Measurements from ENCODE around the gene TPM3. TPM values are rescaled to one million over a fixed set of nuclear protein-coding genes. Genes with fewer than 3 reads are reported as not detected.

Gene TPM3
- total and polyA plus RNA-seq, 10 of the 15 experiments (the other 5 are each of a cell fraction or from before 2014, with no cell fraction given), result 270 to 759 (median 505) TPM

DNA sequence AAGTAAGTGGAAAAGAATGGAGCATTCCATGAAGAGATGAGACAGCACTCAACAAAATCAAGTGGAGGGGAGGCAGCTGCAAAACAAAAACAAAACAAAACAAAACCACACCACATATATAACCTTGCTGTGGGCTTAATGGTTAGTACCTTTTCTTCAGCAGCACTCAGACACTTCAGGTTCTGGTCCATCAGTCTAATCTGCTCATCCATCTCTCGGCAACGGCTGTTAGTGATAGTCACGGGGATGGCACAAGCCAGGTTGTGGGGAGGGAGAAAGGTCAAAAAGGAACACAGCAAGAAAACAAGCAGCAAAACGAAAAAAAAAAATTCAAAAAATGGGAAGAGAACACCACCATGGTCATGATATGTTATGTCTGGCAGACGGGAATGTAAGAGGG is 20.0 kb downstream of the TPM3 start:
- no peak overlapping the region for H3K27ac ChIP-seq (ENCODE audit: control insufficient read depth, insufficient read depth)
- POLR2A ChIA-PET, result no interaction called here

More for the DNA sequence above, 20.0 kb downstream of the TPM3 start:
- ChIA-PET CTCF (no interaction called here), SMC1A (ENCODE audit: uncharacterized antibody, unreplicated experiment) (no interaction called here), RAD21 (ENCODE audit: unreplicated experiment) (no interaction called here)
- no peak for ATAC-seq
- intact Hi-C loops (cut with micrococcal nuclease; ENCODE audit: unreplicated experiment) (no loop called here), in situ Hi-C loops (cut with MboI) (no loop called here)
- no peak overlapping the region for H3K9ac ChIP-seq (ENCODE audit: control insufficient read depth, insufficient read depth, low read length)
- H3K9me3 ChIP-seq (replicated peaks; ENCODE audit: control insufficient read depth, insufficient read depth, low read length), result no peaks in the 10 kb centered on the region
- no peaks in the 10 kb centered on the region; the same call in 1 of the 2 replicates for H4K20me1 ChIP-seq (ENCODE audit: control insufficient read depth, insufficient read depth)
- peaks cover 29 to 68% of the 10 kb centered on the region in 2 experiments for H3K36me3 ChIP-seq (ENCODE audit: control insufficient read depth in 2 of 2, insufficient read depth in 2 of 2, low read length in 1 of 2)
- DNase-seq (ENCODE audit: low read depth, low spot score), result no peak
- 84% methylated on average over 5 of the region's 5 CpGs for WGBS (ENCODE audit: insufficient coverage, insufficient replicate concordance, low lambda C conversion rate, missing lambda C conversion rate)
- H3K4me3 ChIP-seq, result no peak overlapping the region
- FAIRE-seq, result no peak
- TF ChIP-seq CHD4 (IDR thresholded peaks at IDR 0.05), result no peak
- no peak for TF ChIP-seq MTA2 (IDR thresholded peaks at IDR 0.05; ENCODE audit: low read depth)
- no peak for TF ChIP-seq NRF1 (conservative IDR thresholded peaks at IDR 0.05; ENCODE audit: low read depth, low read length)
- TF ChIP-seq, protein P1, sequence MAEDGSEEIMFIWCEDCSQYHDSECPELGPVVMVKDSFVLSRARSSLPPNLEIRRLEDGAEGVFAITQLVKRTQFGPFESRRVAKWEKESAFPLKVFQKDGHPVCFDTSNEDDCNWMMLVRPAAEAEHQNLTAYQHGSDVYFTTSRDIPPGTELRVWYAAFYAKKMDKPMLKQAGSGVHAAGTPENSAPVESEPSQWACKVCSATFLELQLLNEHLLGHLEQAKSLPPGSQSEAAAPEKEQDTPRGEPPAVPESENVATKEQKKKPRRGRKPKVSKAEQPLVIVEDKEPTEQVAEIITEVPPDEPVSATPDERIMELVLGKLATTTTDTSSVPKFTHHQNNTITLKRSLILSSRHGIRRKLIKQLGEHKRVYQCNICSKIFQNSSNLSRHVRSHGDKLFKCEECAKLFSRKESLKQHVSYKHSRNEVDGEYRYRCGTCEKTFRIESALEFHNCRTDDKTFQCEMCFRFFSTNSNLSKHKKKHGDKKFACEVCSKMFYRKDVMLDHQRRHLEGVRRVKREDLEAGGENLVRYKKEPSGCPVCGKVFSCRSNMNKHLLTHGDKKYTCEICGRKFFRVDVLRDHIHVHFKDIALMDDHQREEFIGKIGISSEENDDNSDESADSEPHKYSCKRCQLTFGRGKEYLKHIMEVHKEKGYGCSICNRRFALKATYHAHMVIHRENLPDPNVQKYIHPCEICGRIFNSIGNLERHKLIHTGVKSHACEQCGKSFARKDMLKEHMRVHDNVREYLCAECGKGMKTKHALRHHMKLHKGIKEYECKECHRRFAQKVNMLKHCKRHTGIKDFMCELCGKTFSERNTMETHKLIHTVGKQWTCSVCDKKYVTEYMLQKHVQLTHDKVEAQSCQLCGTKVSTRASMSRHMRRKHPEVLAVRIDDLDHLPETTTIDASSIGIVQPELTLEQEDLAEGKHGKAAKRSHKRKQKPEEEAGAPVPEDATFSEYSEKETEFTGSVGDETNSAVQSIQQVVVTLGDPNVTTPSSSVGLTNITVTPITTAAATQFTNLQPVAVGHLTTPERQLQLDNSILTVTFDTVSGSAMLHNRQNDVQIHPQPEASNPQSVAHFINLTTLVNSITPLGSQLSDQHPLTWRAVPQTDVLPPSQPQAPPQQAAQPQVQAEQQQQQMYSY (CRISPR knock-in tag; IDR thresholded peaks at IDR 0.05), result no peak
- no peak for TF ChIP-seq CREM (IDR thresholded peaks at IDR 0.05; ENCODE audit: low read depth)
- TF ChIP-seq CHD2 (IDR thresholded peaks at IDR 0.05; ENCODE audit: borderline replicate concordance, low read depth, low read length), result no peak
- TF ChIP-seq, protein P2, sequence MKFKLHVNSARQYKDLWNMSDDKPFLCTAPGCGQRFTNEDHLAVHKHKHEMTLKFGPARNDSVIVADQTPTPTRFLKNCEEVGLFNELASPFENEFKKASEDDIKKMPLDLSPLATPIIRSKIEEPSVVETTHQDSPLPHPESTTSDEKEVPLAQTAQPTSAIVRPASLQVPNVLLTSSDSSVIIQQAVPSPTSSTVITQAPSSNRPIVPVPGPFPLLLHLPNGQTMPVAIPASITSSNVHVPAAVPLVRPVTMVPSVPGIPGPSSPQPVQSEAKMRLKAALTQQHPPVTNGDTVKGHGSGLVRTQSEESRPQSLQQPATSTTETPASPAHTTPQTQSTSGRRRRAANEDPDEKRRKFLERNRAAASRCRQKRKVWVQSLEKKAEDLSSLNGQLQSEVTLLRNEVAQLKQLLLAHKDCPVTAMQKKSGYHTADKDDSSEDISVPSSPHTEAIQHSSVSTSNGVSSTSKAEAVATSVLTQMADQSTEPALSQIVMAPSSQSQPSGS (IDR thresholded peaks at IDR 0.05; ENCODE audit: low read length), result no peak
- no peak for TF ChIP-seq NFIC (IDR thresholded peaks at IDR 0.05; ENCODE audit: low read depth, low read length)
- TF ChIP-seq, protein P3, sequence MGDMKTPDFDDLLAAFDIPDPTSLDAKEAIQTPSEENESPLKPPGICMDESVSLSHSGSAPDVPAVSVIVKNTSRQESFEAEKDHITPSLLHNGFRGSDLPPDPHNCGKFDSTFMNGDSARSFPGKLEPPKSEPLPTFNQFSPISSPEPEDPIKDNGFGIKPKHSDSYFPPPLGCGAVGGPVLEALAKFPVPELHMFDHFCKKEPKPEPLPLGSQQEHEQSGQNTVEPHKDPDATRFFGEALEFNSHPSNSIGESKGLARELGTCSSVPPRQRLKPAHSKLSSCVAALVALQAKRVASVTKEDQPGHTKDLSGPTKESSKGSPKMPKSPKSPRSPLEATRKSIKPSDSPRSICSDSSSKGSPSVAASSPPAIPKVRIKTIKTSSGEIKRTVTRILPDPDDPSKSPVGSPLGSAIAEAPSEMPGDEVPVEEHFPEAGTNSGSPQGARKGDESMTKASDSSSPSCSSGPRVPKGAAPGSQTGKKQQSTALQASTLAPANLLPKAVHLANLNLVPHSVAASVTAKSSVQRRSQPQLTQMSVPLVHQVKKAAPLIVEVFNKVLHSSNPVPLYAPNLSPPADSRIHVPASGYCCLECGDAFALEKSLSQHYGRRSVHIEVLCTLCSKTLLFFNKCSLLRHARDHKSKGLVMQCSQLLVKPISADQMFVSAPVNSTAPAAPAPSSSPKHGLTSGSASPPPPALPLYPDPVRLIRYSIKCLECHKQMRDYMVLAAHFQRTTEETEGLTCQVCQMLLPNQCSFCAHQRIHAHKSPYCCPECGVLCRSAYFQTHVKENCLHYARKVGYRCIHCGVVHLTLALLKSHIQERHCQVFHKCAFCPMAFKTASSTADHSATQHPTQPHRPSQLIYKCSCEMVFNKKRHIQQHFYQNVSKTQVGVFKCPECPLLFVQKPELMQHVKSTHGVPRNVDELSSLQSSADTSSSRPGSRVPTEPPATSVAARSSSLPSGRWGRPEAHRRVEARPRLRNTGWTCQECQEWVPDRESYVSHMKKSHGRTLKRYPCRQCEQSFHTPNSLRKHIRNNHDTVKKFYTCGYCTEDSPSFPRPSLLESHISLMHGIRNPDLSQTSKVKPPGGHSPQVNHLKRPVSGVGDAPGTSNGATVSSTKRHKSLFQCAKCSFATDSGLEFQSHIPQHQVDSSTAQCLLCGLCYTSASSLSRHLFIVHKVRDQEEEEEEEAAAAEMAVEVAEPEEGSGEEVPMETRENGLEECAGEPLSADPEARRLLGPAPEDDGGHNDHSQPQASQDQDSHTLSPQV (IDR thresholded peaks at IDR 0.05), result no peak
- no peak for TF ChIP-seq CHD1 (IDR thresholded peaks at IDR 0.05; ENCODE audit: low read depth, low read length)
- no peak for TF ChIP-seq MYB (IDR thresholded peaks at IDR 0.05; ENCODE audit: borderline replicate concordance, low read depth, low read length)
- TF ChIP-seq RAD51 (IDR thresholded peaks at IDR 0.05), result no peak
- TF ChIP-seq SMAD5 (IDR thresholded peaks at IDR 0.05; ENCODE audit: low read depth), result no peak
- H3K4me2 ChIP-seq (ENCODE audit: control insufficient read depth, insufficient read depth), result no peak overlapping the region
- no peak overlapping the region for H2AFZ ChIP-seq (ENCODE audit: control insufficient read depth, low read depth, low read length)
- H3K4me1 ChIP-seq (ENCODE audit: control insufficient read depth, insufficient read depth, low read length), result 0 out of 2 replicates have a peak, but pooled peaks cover 3% of the 10 kb centered on the region
- H3K79me2 ChIP-seq (ENCODE audit: control insufficient read depth, insufficient read depth, low read length), result peaks cover 24% of the 10 kb centered on the region
- BruUV-seq (replicated peaks), result no TSS peak
- H3K27me3 ChIP-seq (replicated peaks in 1 of 2; ENCODE audit: control insufficient read depth in 2 of 2, insufficient read depth in 2 of 2, low read length in 1 of 2), result no peaks in the 10 kb centered on the region

All from GM12878 (cell line).